Left ventricle myocardium inferior (tissue), 1 donor: Measurements from ENCODE around the gene CNTNAP2. TPM values are rescaled to one million over a fixed set of nuclear protein-coding genes. Genes with fewer than 3 reads are reported as not detected.
"Not testable (repeated sequence)": the region's sequence is repeated elsewhere in the genome, so short reads cannot be mapped to it uniquely, and the experiment has no call there.

Experiments used
- DNase-seq: peaks from one replicate; pipeline ENCODE4 v3.0.0-alpha.2; 2020
- H3K27ac ChIP-seq: fragments of 200-600 bp; replicated peaks from 2 replicates; pipeline ENCODE4 v1.8.0; 2021
- H3K27me3 ChIP-seq: fragments of 200-600 bp; 2 replicates; pipeline ENCODE4 v1.8.0; 2021; ENCODE audit warnings: low read depth
- H3K36me3 ChIP-seq: fragments of 200-600 bp; 2 replicates; pipeline ENCODE4 v1.8.0; 2021
- H3K4me1 ChIP-seq: fragments of 200-600 bp; 2 replicates; pipeline ENCODE4 v1.8.0; 2021
- H3K4me3 ChIP-seq: fragments of 200-600 bp; 2 replicates; pipeline ENCODE4 v1.8.0; 2021; ENCODE audit warnings: mild to moderate bottlenecking, moderate library complexity
- H3K9me3 ChIP-seq: fragments of 200-600 bp; replicated peaks from 2 replicates; pipeline ENCODE4 v1.8.0; 2021
- intact Hi-C: fragments of 100-400 bp; cut with micrococcal nuclease; formaldehyde crosslinking; loops from one replicate; pipeline ENCODE4 v1.11.0; 2022
- total RNA-seq: library from RNA; stranded (reverse); fragmentation: NEBNext Ultra II Directional; extraction: Animal tissue kit (Norgen Biotek cat#: 25700); gene quantifications from one replicate; pipeline ENCODE4 v1.2.1, GENCODE V29; 2021
- TF ChIP-seq, protein P1 (sequence below): fragments of 200-600 bp; IDR thresholded peaks from 2 replicates; pipeline ENCODE4 v1.8.0; 2021; ENCODE audit warnings: antibody characterized with exemption, mild to moderate bottlenecking, borderline replicate concordance
- donor health status: DM: no; HTN: yes; CAD: no; lungs with severe emphysema.

CNTNAP2 gene
- total RNA-seq, 1 donor from 2014 or later, result 0.99 TPM

DNA sequence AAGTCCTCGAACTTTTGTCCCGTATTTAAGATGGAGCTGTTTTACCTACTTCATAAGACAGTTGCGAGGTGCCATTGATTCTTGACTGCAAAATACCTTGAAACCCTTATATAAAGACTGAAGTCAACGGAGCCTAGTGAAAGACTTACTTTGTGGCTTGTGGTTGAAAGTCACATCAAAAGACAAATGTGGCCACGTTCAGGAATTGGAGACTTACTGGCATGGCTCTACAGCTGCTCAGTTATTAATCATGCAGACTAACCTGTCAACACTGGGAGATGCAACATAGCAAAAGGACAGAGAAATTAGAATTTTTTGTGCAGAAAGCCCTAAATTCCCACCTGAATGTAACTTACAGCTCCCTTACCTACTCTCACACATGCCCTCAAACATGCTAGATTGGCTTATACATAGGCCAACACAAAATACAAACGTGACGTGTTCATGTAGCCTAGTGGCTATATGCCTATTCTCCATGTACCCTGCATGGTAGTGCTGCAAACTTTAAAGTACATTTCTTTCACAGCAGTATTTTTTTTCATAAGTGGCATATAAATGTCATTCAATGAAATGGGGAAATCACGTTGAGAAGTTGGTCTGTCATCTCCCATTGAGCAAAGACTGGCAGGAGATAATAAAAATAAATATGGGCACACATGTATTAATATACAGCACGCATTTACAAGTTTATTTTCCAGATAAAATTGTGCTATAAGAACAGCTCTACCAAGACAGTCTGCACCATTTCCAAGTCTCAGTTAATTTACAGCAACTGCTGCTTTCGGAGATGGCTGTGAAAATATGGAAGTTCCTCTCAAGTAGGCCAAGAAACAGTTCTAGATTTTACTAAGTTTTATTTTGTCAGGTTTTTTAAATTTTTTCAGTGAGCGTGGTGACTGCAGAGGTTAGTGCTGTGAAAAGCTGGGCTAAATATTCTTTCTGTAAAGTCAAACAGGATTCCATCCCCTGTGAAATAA lies 2303.5 kb downstream of the CNTNAP2 start:
- DNase-seq, result no peak
- TF ChIP-seq, protein P1, sequence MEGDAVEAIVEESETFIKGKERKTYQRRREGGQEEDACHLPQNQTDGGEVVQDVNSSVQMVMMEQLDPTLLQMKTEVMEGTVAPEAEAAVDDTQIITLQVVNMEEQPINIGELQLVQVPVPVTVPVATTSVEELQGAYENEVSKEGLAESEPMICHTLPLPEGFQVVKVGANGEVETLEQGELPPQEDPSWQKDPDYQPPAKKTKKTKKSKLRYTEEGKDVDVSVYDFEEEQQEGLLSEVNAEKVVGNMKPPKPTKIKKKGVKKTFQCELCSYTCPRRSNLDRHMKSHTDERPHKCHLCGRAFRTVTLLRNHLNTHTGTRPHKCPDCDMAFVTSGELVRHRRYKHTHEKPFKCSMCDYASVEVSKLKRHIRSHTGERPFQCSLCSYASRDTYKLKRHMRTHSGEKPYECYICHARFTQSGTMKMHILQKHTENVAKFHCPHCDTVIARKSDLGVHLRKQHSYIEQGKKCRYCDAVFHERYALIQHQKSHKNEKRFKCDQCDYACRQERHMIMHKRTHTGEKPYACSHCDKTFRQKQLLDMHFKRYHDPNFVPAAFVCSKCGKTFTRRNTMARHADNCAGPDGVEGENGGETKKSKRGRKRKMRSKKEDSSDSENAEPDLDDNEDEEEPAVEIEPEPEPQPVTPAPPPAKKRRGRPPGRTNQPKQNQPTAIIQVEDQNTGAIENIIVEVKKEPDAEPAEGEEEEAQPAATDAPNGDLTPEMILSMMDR, result no peak
- H3K36me3 ChIP-seq, result no peaks in the 10 kb centered on the region
- H3K27me3 ChIP-seq, result peaks cover 55% of the 10 kb centered on the region
- H3K9me3 ChIP-seq, result no peaks in the 10 kb centered on the region
- H3K4me1 ChIP-seq, result no peaks in the 10 kb centered on the region
- H3K27ac ChIP-seq, result no peak overlapping the region
- intact Hi-C loops, result no loop called here
- no peak overlapping the region for H3K4me3 ChIP-seq

- Histone ChIP-seq H3K4me3 (no peak overlapping the region), H3K27ac (no peak overlapping the region), H3K9me3 (no peaks in the 10 kb centered on the region), H3K36me3 (no peaks in the 10 kb centered on the region), H3K27me3 (peaks cover 50% of the 10 kb centered on the region), H3K4me1 (no peaks in the 10 kb centered on the region)
- TF ChIP-seq, protein P1, result no peak
- DNase-seq, result no peak
- intact Hi-C loops, result no loop called here
These were observed 2305.4 kb downstream of the CNTNAP2 start for GRCh38 chr7:148422030-148422429.

GRCh38 chr7:148426393-148426792 lies 2309.8 kb downstream of the CNTNAP2 start:
- H3K27ac ChIP-seq, intact Hi-C loops, H3K36me3 ChIP-seq, H3K4me3 ChIP-seq, H3K9me3 ChIP-seq, DNase-seq, H3K4me1 ChIP-seq: not testable (repeated sequence)
- peaks cover 25% of the 10 kb centered on the region for H3K27me3 ChIP-seq

GRCh38 chr7:148430690-148431089 lies 2314.1 kb downstream of the CNTNAP2 start:
- H3K27me3 ChIP-seq, H3K4me1 ChIP-seq, DNase-seq, intact Hi-C loops, H3K9me3 ChIP-seq, H3K4me3 ChIP-seq, H3K36me3 ChIP-seq, H3K27ac ChIP-seq: not testable (repeated sequence)

- H3K36me3 ChIP-seq, result no peaks in the 10 kb centered on the region
- intact Hi-C loops, result no loop called here
- H3K27me3 ChIP-seq, result peaks cover 18% of the 10 kb centered on the region
- H3K4me3 ChIP-seq, result no peak overlapping the region
- DNase-seq, result no peak
- peaks cover 18% of the 10 kb centered on the region for H3K9me3 ChIP-seq
- TF ChIP-seq, protein P1, result no peak
- no peak overlapping the region for H3K27ac ChIP-seq
- H3K4me1 ChIP-seq, result no peaks in the 10 kb centered on the region
These were observed 2317.1 kb downstream of the CNTNAP2 start for GRCh38 chr7:148433521-148434180.

DNA sequence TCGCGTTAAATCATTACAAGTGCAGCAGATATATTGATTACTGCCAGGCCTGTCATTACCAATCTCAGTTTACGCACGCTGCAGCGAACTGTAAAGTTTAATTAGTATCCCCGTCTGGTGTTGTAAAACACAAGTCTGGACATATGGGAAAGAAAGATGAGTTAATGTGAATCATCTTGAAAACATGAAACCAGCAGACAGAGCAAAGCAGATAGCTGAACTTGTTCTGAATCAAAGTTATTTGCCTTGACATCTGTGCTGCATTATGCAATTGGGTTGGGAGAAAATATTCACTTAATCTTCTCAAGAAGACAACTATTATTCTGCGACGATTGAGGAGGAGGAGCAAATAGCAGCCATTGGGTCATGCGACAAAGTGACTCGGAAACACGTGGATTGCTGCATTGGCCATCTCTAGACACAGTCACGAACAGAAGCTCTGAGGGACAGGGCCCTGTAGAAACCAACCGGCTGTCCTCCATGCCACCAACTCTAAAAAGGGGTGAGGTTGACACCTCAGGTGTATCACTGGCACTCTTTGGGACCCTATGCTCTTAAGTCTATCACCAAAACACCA lies 2317.7 kb downstream of the CNTNAP2 start:
- peaks cover 18% of the 10 kb centered on the region for H3K27me3 ChIP-seq
- H3K27ac ChIP-seq, result no peak overlapping the region
- no peaks in the 10 kb centered on the region for H3K36me3 ChIP-seq
- intact Hi-C loops, result no loop called here
- no peaks in the 10 kb centered on the region for H3K4me1 ChIP-seq
- H3K4me3 ChIP-seq, result no peak overlapping the region
- TF ChIP-seq, protein P1, result no peak
- H3K9me3 ChIP-seq, result peaks cover 18% of the 10 kb centered on the region
- DNase-seq, result no peak
